Measurements from ENCODE around the gene DOCK1.

GRCh38 chr10:127314797-127315196, 409.6 kb downstream of the DOCK1 start:
- no peak for TF ChIP-seq CTCF (IDR thresholded peaks at IDR 0.05)
- TF ChIP-seq POLR2AphosphoS5 (IDR thresholded peaks at IDR 0.05): no peak
- TF ChIP-seq EP300 (IDR thresholded peaks at IDR 0.05): no peak
